Measurements from ENCODE around the gene SLC13A5.
"Not testable (repeated sequence)": the region's sequence is repeated elsewhere in the genome, so short reads cannot be mapped to it uniquely, and the experiment has no call there.

The SLC13A5 gene

GRCh38 chr17:6683081-6683684 lies 30.0 kb downstream of the SLC13A5 start:
- no peak for DNase-seq

GRCh38 chr17:6682339-6682738 lies 30.8 kb downstream of the SLC13A5 start:
- DNase-seq, result no peak

GRCh38 chr17:6681671-6682070 lies 31.5 kb downstream of the SLC13A5 start:
- no peak for DNase-seq

GRCh38 chr17:6681176-6681575 lies 32.0 kb downstream of the SLC13A5 start:
- DNase-seq, result no peak

GRCh38 chr17:6679241-6679640 lies 33.9 kb downstream of the SLC13A5 start:
- no peak for DNase-seq

DNA sequence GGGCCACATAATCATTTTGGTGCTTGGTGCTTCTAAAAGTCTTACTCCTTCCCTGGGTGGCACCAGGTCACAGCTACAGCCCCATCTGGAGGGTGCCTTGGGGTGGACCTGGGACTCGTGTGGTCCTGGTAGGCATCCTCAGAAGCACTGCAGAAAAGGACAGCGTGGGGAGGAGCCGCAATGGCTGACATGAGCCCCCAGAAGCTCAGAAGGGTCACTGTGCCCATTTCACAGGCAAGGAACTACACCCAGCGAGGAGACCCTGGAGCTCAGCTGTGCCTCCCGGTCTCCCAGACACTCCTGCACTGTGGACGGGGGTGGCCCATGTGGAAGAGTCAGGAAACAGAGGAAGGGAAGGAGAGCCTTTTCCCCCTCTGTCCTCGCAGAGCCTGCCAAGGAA lies 35.2 kb downstream of the SLC13A5 start:
- no peak for DNase-seq

- DNase-seq, result no peak
Measured at GRCh38 chr17:6677158-6677831, 35.9 kb downstream of the SLC13A5 start.

- DNase-seq, result no peak
Measured at GRCh38 chr17:6676802-6677157, 36.4 kb downstream of the SLC13A5 start.

GRCh38 chr17:6675201-6675825 lies 37.9 kb downstream of the SLC13A5 start:
- DNase-seq, result no peak

DNA sequence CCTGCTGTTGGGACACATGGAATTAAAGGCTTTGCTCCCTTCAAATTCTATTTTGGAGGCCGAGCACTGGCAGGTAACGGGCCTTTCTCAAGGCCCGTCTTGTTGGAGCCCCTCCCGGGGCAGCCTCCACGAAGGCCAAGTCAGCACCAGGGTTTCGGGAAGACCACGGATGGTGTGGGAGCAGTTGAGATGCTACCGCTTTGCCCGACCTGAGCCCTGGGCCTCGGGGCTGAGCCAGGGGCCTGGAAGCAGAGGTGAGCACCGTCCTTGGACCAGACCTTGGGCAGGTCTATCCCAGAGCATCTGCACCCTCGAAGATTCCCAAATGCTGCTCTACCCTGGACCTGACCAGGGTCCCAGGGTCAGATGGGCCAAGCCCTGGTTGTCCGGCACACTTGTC lies 38.6 kb downstream of the SLC13A5 start:
- no peak for DNase-seq

DNA sequence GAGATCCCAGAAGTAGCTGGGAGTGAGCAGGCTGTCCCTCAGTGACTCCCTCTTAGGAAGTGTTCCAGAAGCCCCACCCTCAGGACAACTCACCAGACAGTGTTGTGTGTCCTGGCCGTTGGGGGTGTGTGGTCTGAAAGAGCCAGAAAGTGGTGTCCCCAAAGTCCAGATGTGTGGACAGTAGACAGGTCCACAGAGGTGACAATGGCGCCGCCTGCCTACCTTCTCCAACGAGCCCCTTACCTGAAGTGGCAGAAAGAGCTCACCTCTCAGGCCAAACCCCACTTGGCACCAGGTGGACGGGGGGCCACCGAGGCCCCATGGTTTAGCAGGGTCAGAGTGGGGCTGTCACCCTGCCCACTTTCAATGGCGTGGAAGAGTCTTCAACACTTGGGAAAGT lies 41.7 kb downstream of the SLC13A5 start:
- DNase-seq, result no peak

DNA sequence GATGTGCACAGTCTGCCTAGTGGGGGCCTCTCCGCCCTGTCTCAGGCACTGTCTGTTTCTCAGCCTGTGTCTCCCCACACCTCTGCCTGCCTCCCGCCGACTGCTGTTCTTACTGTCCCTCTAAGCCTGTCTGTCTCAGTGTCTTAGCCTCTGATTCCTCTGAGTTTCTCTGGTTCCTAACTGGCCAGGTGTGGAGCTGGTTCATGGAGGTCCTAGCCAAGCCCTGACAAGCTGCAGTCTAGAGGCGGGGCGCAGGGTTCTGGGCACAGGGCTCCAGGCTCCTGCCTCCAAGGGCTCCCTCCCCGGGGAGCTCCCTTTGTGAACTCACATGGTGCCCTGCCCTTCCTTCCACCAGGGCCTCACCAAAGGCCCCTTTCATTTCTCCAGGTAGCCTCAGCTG lies 42.2 kb downstream of the SLC13A5 start:
- DNase-seq, result no peak

DNA sequence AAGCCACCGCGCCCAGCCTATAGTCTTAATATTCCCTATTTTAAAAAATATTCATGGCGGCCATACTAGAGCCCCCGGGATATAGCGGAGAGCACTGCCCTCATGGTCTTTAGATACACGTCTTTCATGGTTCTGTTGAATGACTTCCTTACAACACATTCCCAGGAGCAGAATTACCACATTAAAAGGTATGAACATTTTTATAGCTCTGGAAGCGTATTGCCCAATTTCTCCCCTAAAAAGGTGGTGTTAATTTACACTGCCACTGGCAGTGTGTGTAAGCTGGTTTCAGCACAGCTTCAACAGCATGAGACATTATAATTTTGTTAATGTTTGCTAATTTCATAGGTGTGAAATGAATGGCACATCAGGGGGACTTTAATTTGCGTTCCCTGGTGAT lies 42.6 kb downstream of the SLC13A5 start:
- DNase-seq, result no peak

DNA sequence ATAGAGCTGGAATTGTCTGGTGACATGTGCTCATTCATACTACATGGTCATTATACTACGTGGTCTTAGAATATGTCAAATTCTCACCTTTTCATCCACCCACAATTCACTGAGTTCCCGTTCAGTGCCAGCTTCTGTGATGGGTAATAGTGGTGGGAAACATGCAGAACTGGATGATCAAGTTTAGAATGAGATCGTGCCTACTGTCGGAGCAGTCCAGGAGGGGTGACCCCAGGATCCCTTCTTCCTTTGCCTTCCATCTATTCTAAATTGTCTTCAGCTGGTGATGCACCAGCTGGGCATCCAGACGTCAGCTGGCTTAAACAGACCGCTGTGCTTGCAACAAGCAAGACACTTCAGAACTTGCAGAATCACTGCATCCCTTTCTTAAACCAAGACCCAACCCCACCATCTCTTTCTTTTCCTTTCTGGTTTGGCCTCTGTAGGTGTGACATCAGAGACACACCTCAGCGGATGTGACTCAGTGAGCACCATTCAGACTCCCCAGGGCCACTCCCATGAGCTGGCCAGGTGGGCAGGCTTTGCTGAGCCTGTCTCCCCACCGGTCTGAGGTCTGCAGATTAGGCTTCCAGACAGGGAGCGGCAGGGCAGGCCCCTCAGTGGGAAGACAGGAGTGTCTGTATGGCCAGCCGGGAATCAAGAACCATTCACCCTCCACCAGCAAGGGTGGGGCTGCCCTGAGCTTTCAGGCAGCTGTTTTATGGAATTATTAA lies 43.5 kb downstream of the SLC13A5 start:
- DNase-seq, result no peak

DNA sequence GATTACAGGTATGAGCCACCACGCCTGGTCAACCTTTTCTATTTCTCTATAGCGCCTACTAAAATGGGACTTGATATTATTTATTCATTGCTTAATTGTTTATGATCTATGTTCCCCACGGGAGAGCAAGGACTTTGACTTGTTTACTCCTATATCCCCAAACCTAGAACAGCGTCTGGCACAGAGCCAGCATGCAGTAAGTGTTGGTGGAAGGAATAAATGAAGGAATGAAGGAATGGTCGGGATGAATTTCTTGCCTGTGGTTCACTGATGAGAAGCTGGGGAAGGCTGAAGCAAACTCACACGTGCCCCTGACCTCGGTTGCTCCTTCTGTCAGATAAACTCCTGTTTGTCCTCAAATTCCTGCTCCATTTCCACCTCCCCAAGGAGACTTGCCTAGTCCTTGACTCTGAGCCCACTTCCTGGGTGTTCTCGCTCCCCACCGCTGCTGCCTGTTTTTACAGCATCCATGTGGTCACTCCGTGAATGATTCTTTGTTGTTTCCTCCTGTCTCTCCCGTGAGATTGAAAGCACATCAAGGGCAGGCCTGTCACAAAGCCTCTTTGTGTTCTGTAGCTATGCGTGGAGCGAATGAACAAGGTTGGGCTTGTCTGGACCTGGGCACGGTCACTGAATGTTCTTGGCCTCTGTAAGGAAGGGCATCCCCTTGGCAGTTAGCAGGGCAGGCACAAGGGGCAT lies 44.3 kb downstream of the SLC13A5 start:
- DNase-seq, result no peak

GRCh38 chr17:6668219-6668618 lies 45.0 kb downstream of the SLC13A5 start:
- no peak for DNase-seq

DNA sequence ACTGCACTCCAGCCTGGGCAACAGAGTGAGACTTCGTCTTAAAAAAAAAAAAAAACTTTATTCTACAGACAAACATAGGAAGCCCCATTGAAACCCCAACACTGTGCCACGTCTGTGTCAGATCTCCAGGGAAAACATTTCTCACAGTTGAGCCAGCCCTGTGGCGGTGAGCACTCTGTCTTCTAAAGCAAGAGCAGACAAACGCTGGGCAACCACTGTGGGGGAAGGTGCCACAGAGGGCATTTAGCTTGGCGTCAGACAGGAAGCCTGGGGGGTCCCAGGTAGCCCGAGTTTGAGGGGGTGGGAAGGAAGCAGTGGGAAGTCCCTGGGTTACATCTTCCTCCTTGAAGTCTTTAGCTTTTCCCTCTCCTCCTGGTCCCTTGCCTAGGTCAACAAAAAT lies 45.7 kb downstream of the SLC13A5 start:
- no peak for DNase-seq

DNA sequence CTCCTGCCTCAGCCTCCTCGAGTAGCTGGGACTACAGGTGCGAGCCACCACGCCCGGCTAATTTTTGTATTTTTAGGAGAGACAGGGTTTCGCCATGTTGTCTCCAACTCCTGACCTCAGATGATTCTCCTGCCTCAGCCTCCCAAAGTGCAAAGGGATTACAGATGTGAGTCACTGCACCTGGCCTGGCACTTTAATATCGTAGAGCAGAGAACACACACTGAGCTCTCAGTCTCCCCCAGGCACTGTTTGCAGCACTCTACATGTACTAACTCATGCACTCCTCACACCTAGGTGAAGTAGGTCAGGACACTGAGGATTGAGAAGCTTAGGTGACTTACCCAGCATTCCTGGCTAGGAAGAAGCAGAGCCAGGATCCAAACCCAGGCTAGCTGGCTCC lies 46.6 kb downstream of the SLC13A5 start:
- no peak for DNase-seq

DNA sequence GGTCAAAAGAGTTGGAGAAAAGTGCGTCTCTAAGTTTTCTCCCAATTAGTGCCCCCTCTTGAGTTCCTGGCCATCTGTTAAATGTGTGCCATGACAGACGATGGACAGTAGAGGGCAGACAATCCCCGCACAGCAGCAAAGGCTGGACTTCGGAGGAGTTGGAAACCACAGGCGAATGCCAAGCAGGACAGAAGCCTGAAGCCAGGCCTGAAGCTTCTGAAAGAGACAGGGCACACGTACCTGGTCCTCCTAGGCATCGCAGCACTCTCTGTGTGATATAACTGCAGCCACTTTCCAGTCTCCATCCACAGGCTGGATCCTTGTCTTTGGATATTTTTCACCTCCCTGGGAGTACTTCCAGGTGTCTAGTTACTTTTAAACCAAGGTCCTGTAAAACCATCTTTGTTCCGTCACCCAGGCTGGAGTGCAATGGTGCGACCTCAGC lies 47.1 kb downstream of the SLC13A5 start:
- DNase-seq, result peak; percentile 76

DNA sequence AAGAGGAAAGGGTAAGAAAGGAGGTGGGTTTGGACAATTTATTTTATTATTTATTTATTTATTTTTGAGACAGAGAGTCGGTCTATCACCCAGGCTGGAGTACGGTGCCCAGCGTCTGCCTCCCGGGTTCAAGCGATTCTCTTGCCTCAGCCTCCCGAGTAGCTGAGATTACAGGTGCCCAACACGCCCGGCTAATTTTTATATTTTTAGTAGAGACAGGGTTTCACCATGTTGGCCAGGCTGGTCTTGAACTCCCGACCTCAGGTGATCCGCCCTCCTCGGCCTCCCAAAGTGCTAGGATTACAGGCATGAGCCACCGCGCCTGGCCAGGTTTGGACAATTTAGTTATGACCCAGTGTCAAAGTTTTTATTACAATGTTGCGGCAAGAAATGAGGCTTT lies 50.0 kb downstream of the SLC13A5 start:
- not testable (repeated sequence) for DNase-seq

- no peak for DNase-seq
Measured at GRCh38 chr17:6661464-6661848, 51.7 kb downstream of the SLC13A5 start.

DNA sequence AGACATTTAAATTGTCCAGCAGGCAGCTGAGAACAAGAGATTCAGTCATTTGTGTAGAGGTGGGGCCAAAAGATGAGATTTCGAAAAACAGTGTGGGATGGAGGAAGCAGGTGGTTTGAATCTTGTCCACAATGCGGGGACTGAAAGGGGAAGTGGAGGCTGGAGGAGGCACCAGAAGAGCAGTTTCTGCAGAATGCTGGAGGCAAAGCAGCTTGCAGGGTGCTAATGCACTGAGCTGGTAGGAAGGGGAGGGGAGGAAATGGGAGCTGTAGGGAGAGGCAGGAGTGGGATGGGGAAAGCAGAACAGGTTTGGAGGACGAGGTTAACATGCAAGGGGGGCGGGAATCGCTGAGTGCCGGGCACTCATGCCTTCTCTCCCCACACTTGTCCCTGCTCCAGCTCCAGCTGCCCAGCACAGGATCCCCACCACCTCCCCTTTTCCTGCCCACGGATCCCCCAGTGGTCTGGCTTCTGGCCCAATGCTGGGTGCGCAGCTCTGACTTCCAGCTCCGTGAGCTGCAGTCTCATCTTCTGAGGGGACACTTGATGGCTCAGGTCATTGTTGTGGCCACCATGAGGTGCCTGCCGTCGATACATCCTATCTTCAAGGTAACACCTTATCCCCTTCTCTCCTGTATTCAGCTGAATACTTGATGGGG lies 52.2 kb downstream of the SLC13A5 start:
- DNase-seq, result no peak

DNA sequence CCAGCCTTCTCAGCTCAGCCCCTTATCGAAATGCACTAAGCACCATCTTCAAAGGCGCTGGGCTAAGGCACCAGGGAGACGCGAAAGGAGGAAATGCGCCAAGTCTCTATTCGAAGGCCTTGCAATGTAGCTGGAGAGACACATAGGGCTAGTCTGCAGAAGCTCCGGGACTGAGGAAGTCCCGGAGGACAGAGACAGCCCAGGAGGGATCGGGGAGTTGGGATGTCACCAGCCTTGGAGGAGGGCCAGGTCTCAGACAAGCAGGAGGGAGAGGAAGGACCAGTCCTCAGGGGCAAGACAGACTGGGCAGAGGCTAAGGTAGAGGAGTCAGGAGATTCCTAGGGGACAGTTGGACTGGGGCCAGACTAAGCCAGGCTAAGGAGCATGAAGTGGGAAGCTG lies 53.1 kb downstream of the SLC13A5 start:
- DNase-seq, result no peak
